GM23338 (cell line): Measurements from ENCODE around the gene PLA2G4B. TPM values are rescaled to one million over a fixed set of nuclear protein-coding genes. Genes with fewer than 3 reads are reported as not detected.

Source experiments
- ATAC-seq: fragments of 200-7000 bp; cut with Tn5 transposase; 3 replicates; pipeline ENCODE4 v1.9.1; 2020
- DNase-seq: peaks from one replicate; pipeline ENCODE4 v3.0.0-alpha.2; 2015; ENCODE audit warnings: low spot score
- H2AFZ ChIP-seq: fragments of 200-600 bp; sonication (generic); 2 replicates; pipeline ENCODE4 v1.8.0; 2016; ENCODE audit warnings: antibody characterized with exemption, mild to moderate bottlenecking, moderate library complexity
- H3F3A ChIP-seq: fragments of 200-600 bp; sonication (generic); replicated peaks from 2 replicates; pipeline ENCODE4 v1.8.0; 2017; ENCODE audit warnings: antibody characterized with exemption, mixed run types, low read depth
- H3K27ac ChIP-seq: fragments of 200-600 bp; sonication (generic); 2 replicates; pipeline ENCODE4 v1.6.1; 2016; ENCODE audit warnings: low read depth
- H3K27me3 ChIP-seq: fragments of 200-600 bp; sonication (generic); 2 replicates; pipeline ENCODE4 v1.8.0; 2016; ENCODE audit warnings: mild to moderate bottlenecking, mixed run types, moderate library complexity; ENCODE audit not compliant: insufficient read depth
- H3K36me3 ChIP-seq: fragments of 200-600 bp; sonication (generic); 2 replicates; pipeline ENCODE4 v1.8.0; 2016; ENCODE audit warnings: mild to moderate bottlenecking; ENCODE audit not compliant: insufficient read depth
- H3K4me1 ChIP-seq: fragments of 200-600 bp; sonication (generic); 2 replicates; pipeline ENCODE4 v1.8.0; 2016; ENCODE audit warnings: mild to moderate bottlenecking, moderate library complexity; ENCODE audit not compliant: insufficient read depth
- H3K4me2 ChIP-seq: fragments of 200-600 bp; sonication (generic); 2 replicates; pipeline ENCODE4 v1.7.1; 2017; ENCODE audit warnings: mixed run types
- H3K4me3 ChIP-seq: fragments of 200-600 bp; sonication (generic); 2 replicates; pipeline ENCODE4 v1.6.1; 2016; ENCODE audit warnings: mixed run types
- H3K79me2 ChIP-seq: fragments of 200-600 bp; sonication (generic); replicated peaks from 2 replicates; pipeline ENCODE4 v1.8.0; 2017; ENCODE audit warnings: mild to moderate bottlenecking; ENCODE audit not compliant: insufficient read depth
- H3K9me2 ChIP-seq: fragments of 200-600 bp; sonication (generic); 2 replicates; pipeline ENCODE4 v1.8.0; 2017; ENCODE audit not compliant: insufficient read depth
- H4K20me1 ChIP-seq: fragments of 200-600 bp; sonication (generic); replicated peaks from 2 replicates; pipeline ENCODE4 v1.8.0; 2017; ENCODE audit warnings: mild to moderate bottlenecking; ENCODE audit not compliant: insufficient read depth
- H3K27ac Mint-ChIP-seq: 2 replicates; pipeline ENCODE4 v1.8.0; 2020; ENCODE audit warnings: inconsistent platforms, mild to moderate bottlenecking, moderate library complexity, mixed read lengths
- H3K27me3 Mint-ChIP-seq: 3 replicates; pipeline ENCODE4 v1.8.0; 2022; ENCODE audit warnings: low read depth, mild to moderate bottlenecking, moderate library complexity, mixed read lengths, inconsistent platforms; ENCODE audit not compliant: insufficient read depth, poor library complexity
- H3K36me3 Mint-ChIP-seq: 3 replicates; pipeline ENCODE4 v1.8.0; 2021; ENCODE audit warnings: low read depth, mild to moderate bottlenecking, inconsistent platforms, moderate library complexity, mixed read lengths
- H3K4me1 Mint-ChIP-seq: 3 replicates; pipeline ENCODE4 v1.8.0; 2020; ENCODE audit warnings: mild to moderate bottlenecking, inconsistent platforms, mixed read lengths
- H3K4me3 Mint-ChIP-seq: 3 replicates; pipeline ENCODE4 v1.8.0; 2021; ENCODE audit warnings: moderate library complexity, mild to moderate bottlenecking, inconsistent platforms, mixed read lengths
- H3K9me3 Mint-ChIP-seq: 3 replicates; pipeline ENCODE4 v1.8.0; 2020; ENCODE audit warnings: moderate library complexity, mild to moderate bottlenecking, inconsistent platforms, mixed read lengths
- CTCF ChIP-seq, 2 experiments: fragments of 200-600 bp in 1 of 2; sonication (generic) in 1 of 2; conservative IDR thresholded peaks; 2 replicates each; pipeline versions ENCODE4 v1.5.1 to v1.6.1; 2016 to 2017; ENCODE audit warnings: antibody characterized with exemption in 2 of 2, low read depth in 2 of 2, mild to moderate bottlenecking in 2 of 2, moderate library complexity in 1 of 2
- ETS1 ChIP-seq: IDR thresholded peaks from 2 replicates; pipeline ENCODE4 v1.6.1; 2016; ENCODE audit warnings: antibody characterized with exemption
- EZH2 ChIP-seq: fragments of 200-600 bp; sonication (generic); IDR thresholded peaks from one replicate; pipeline ENCODE4 v1.8.0; 2017; ENCODE audit warnings: antibody characterized with exemption, mild to moderate bottlenecking, low read depth; ENCODE audit not compliant: unreplicated experiment
- JUNB ChIP-seq: IDR thresholded peaks from one replicate; pipeline ENCODE4 v1.6.1; 2016; ENCODE audit warnings: antibody characterized with exemption; ENCODE audit not compliant: unreplicated experiment
- NANOG ChIP-seq: IDR thresholded peaks from 2 replicates; pipeline ENCODE4 v1.6.1; 2016; ENCODE audit warnings: antibody characterized with exemption, borderline replicate concordance
- STAT1 ChIP-seq: IDR thresholded peaks from one replicate; pipeline ENCODE4 v1.6.1; 2016; ENCODE audit warnings: antibody characterized with exemption; ENCODE audit not compliant: unreplicated experiment
- ZNF114 ChIP-seq: fragments of 250-450 bp; sonication (Bioruptor Pico); IDR thresholded peaks from 2 replicates; pipeline ENCODE4 v1.5.0; 2020; ENCODE audit warnings: mild to moderate bottlenecking, moderate library complexity
- ZNF331 ChIP-seq: fragments of 250-450 bp; sonication (Bioruptor Pico); IDR thresholded peaks from 2 replicates; pipeline ENCODE4 v1.5.0; 2020; ENCODE audit warnings: low read depth, mild to moderate bottlenecking, moderate library complexity
- ZNF462 ChIP-seq: fragments of 250-450 bp; sonication (Bioruptor Pico); IDR thresholded peaks from 2 replicates; pipeline ENCODE4 v1.5.0; 2020; ENCODE audit warnings: mild to moderate bottlenecking, moderate library complexity
- polyA plus RNA-seq: library from polyadenylated mRNA; unstranded; fragments of >200 nt; fragmentation: Nextera tagmentation; extraction: Ambion mirVana; gene quantifications from 2 replicates; pipeline ENCODE4 v1.2.1, GENCODE V29; 2016
- total RNA-seq: library from RNA; depleted of rRNA; stranded (reverse); fragments of >200 nt; shearing (Covaris generic); gene quantifications from 2 replicates; pipeline ENCODE4 v1.2.3, GENCODE V29; 2014

PLA2G4B gene
- total and polyA plus RNA-seq, 2 experiments from 2014 or later, result 4.4 to 9.6 TPM

GRCh38 chr15:41849861-41850260, 11.2 kb downstream of the PLA2G4B start:
- no peaks in the 10 kb centered on the region for H3K4me1 Mint-ChIP-seq
- no peak overlapping the region for H3K27ac Mint-ChIP-seq
- no peak overlapping the region for H3K4me3 Mint-ChIP-seq
- Histone ChIP-seq H3K27ac (no peak overlapping the region), H3K9me2 (no peaks in the 10 kb centered on the region), H3K4me1 (no peaks in the 10 kb centered on the region), H3K36me3 (no peaks in the 10 kb centered on the region), H3K27me3 (no peaks in the 10 kb centered on the region), H3K4me2 (no peak overlapping the region), H3K4me3 (no peak overlapping the region), H4K20me1 (no peaks in the 10 kb centered on the region), H3K79me2 (no peaks in the 10 kb centered on the region), H3F3A (no peaks in the 10 kb centered on the region), H2AFZ (no peak overlapping the region)
- TF ChIP-seq CTCF (conservative IDR thresholded peaks at IDR 0.05; ENCODE audit: low read depth in 2 of 2) (no peak), ZNF331 (CRISPR knock-in tag) (no peak), NANOG (no peak), ETS1 (no peak), EZH2 (no peak), STAT1 (no peak), JUNB (no peak), ZNF114 (CRISPR knock-in tag) (no peak)
- no peaks in the 10 kb centered on the region; the same call in 2 of the 3 replicates for H3K9me3 Mint-ChIP-seq
- ATAC-seq (peak; percentile 10), DNase-seq (no peak)
- H3K27me3 Mint-ChIP-seq, result peaks cover 8% of the 10 kb centered on the region
- H3K36me3 Mint-ChIP-seq, result no peaks in the 10 kb centered on the region; the same call in 2 of the 3 replicates

- Histone ChIP-seq H3K27ac (no peak overlapping the region), H3K9me2 (no peaks in the 10 kb centered on the region), H3K4me3 (no peak overlapping the region), H3F3A (no peaks in the 10 kb centered on the region), H3K4me2 (no peak overlapping the region), H3K79me2 (no peaks in the 10 kb centered on the region), H3K27me3 (no peaks in the 10 kb centered on the region), H3K36me3 (no peaks in the 10 kb centered on the region), H2AFZ (no peak overlapping the region), H4K20me1 (no peaks in the 10 kb centered on the region), H3K4me1 (no peaks in the 10 kb centered on the region)
- H3K36me3 Mint-ChIP-seq, result no peaks in the 10 kb centered on the region; the same call in 2 of the 3 replicates
- no peak overlapping the region for H3K4me3 Mint-ChIP-seq
- H3K27ac Mint-ChIP-seq, result no peak overlapping the region
- no peak for DNase-seq
- H3K9me3 Mint-ChIP-seq, result no peaks in the 10 kb centered on the region; the same call in 2 of the 3 replicates
- H3K4me1 Mint-ChIP-seq, result peaks cover 3% of the 10 kb centered on the region
- H3K27me3 Mint-ChIP-seq, result peaks cover 11% of the 10 kb centered on the region
- no peak for ATAC-seq
- TF ChIP-seq ZNF114 (CRISPR knock-in tag) (no peak), ZNF462 (CRISPR knock-in tag) (no peak)
These were observed 12.0 kb downstream of the PLA2G4B start for GRCh38 chr15:41850482-41851166.
